PC-9 (cell line): ENCODE results near the gene XXYLT1.

Source experiments
- CTCF ChIP-seq: fragments of 200-600 bp; sonication (generic); conservative IDR thresholded peaks from 2 replicates; pipeline ENCODE4 v1.6.1; 2017; ENCODE audit warnings: mixed run types, antibody characterized with exemption, mild to moderate bottlenecking, moderate library complexity
- EZH2 ChIP-seq: fragments of 200-600 bp; sonication (generic); IDR thresholded peaks from 2 replicates; pipeline ENCODE4 v1.8.0; 2017; ENCODE audit warnings: antibody characterized with exemption, low read depth

- TF ChIP-seq CTCF (no peak), EZH2 (no peak)
Observed at GRCh38 chr3:195058336-195059005, 212.5 kb downstream of the XXYLT1 start.
